Measurements from ENCODE around the gene ZNF556. TPM values are rescaled to one million over a fixed set of nuclear protein-coding genes. Genes with fewer than 3 reads are reported as not detected.
"Not testable (repeated sequence)": the region's sequence is repeated elsewhere in the genome, so short reads cannot be mapped to it uniquely, and the experiment has no call there.

Gene ZNF556
- total RNA-seq, 4 donors from 2014 or later = not detected

DNA sequence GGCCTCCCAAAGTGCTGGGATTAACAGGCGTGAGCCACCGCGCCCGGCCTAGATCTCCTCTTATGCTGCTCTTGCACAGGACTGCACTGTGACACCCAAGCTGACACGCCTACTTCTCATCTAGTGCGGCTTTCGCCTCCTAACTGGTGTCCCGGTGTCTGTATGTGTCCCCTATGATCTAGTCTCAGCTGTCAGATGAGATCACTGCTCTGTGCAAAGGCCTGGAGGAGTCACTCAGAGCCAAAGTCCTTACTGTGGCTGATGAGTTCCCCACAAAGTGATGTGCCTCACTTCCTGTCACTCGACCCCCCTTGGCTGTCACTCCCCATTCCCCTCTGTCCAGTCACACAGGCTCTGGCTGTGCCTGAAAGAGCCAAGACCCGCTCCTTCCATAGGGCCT, 2.5 kb downstream of the ZNF556 start:
- H3K4me3 ChIP-seq = no peak overlapping the region
- DNase-seq = no peak
- TF ChIP-seq, protein P1, sequence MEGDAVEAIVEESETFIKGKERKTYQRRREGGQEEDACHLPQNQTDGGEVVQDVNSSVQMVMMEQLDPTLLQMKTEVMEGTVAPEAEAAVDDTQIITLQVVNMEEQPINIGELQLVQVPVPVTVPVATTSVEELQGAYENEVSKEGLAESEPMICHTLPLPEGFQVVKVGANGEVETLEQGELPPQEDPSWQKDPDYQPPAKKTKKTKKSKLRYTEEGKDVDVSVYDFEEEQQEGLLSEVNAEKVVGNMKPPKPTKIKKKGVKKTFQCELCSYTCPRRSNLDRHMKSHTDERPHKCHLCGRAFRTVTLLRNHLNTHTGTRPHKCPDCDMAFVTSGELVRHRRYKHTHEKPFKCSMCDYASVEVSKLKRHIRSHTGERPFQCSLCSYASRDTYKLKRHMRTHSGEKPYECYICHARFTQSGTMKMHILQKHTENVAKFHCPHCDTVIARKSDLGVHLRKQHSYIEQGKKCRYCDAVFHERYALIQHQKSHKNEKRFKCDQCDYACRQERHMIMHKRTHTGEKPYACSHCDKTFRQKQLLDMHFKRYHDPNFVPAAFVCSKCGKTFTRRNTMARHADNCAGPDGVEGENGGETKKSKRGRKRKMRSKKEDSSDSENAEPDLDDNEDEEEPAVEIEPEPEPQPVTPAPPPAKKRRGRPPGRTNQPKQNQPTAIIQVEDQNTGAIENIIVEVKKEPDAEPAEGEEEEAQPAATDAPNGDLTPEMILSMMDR (IDR thresholded peaks at IDR 0.05) = no peak
- no peak for TF ChIP-seq POLR2A (IDR thresholded peaks at IDR 0.05)
- H3K27me3 ChIP-seq = no peaks in the 10 kb centered on the region
- no peaks in the 10 kb centered on the region for H3K36me3 ChIP-seq
- H3K9me3 ChIP-seq = no peaks in the 10 kb centered on the region
- H3K27ac ChIP-seq = no peak overlapping the region
- H3K4me1 ChIP-seq = no peaks in the 10 kb centered on the region

DNA sequence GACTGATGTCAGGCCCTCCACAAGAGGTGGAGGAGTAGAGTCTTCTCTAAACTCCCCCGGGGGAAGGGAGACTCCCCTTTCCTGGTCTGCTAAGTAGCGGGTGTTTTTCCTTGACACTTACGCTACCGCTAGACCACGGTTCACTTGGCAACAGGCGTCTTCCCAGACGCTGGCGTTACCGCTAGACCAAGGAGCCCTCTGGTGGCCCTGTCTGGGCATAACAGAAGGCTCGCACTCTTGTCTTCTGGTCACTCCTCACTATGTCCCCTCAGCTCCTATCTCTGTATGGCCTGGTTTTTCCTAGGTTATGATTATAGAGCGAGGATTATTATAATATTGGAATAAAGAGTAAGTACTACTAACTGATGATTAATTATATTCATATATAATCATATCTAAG, 5.0 kb downstream of the ZNF556 start:
- not testable (repeated sequence) for H3K36me3 ChIP-seq, H3K4me1 ChIP-seq, H3K27ac ChIP-seq, H3K4me3 ChIP-seq, H3K27me3 ChIP-seq, DNase-seq
- TF ChIP-seq, protein P1 (IDR thresholded peaks at IDR 0.05) = peak in 5 of 6 experiments; percentile 13 to 45 (median 31)
- H3K9me3 ChIP-seq = peaks cover 0 to 11% (median 2%) of the 10 kb centered on the region in 4 donors

DNA sequence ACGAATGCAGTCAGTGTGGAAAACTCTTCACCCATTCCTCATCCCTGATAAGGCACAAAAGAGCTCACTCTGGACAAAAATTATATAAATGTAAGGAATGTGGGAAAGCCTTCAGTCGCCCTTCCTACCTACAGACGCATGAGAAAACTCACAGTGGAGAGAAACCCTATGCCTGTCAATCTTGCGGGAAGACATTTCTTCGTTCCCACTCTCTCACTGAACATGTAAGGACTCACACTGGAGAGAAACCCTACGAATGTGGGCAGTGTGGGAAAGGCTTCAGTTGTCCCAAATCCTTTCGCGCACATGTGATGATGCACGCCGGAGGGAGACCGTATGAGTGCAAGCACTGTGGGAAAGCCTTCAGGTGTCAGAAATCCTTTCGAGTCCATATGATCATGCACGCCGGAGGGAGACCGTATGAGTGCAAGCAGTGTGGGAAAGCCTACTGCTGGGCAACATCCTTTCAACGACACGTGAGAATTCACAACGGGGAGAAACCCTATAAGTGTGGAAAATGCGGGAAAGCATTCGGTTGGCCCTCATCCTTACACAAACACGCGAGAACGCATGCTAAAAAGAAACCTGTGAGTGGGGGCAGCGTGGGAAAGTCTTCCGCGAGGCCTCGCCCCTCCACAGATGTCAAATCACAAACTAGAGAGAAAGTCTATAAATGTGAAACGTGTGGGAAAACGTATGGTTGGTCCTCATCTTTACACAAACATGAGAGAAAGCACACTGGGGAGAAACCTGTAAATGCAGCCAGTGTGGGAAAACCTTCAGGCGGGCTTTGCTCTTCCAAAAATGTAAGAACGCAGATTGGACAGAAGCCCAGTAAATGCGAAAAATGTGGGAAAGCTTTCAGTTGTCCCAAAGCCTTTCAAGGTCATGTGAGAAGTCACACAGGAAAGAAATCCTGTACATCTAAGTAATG, 10.5 kb downstream of the ZNF556 start:
- DNase-seq = no peak
- TF ChIP-seq, protein P1 (IDR thresholded peaks at IDR 0.05) = no peak
- TF ChIP-seq POLR2A (IDR thresholded peaks at IDR 0.05) = no peak
- no peaks in the 10 kb centered on the region for H3K4me1 ChIP-seq

DNA sequence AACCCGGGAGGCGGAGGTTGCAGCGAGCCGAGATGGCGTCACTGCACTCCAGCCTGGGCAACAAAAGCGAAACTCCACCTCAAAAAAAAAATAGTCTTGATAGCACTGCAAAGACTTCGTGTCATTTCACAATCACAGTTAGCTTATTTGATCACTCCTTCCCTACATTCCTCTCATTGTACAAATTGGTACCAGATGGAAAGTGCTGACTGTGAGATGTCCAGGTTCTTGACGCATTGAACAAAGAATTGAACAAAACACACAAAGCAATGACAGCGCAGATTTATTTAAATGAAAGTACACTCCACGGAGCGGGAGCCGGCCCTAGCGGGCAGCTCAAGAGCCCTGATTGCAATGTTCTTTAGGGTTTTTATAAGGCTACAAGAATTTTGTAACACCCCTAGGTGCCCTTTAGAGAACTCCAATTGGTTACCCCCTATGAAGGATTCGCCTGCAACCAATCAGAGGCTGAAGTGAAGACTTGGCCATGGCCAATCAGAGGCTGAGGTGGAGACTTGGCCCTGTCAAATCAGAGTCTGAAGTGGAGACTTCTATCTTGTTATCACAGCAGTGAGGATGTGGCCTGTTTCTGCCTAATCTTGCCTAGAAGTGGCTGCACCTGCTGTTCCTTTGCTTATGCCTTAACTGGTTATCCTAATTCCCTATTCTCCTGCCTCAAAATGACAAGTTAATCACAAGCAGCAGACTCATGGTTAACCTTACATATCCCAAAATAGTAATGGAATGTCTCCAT, 16.7 kb downstream of the ZNF556 start:
- H3K9me3 ChIP-seq = peaks cover 0 to 6% (median 1%) of the 10 kb centered on the region in 4 donors
- no peaks in the 10 kb centered on the region for H3K27me3 ChIP-seq
- DNase-seq = no peak
- H3K36me3 ChIP-seq = no peaks in the 10 kb centered on the region
- no peak overlapping the region for H3K27ac ChIP-seq
- no peak overlapping the region for H3K4me3 ChIP-seq
- TF ChIP-seq, protein P1 (IDR thresholded peaks at IDR 0.05) = no peak
- no peak for TF ChIP-seq POLR2A (IDR thresholded peaks at IDR 0.05)
- H3K4me1 ChIP-seq = no peaks in the 10 kb centered on the region

More for the DNA sequence above, 10.5 kb downstream of the ZNF556 start:
- Histone ChIP-seq H3K36me3 (no peaks in the 10 kb centered on the region), H3K9me3 (peaks cover 0 to 29% (median 15%) of the 10 kb centered on the region in 4 donors), H3K27ac (no peak overlapping the region), H3K4me3 (no peak overlapping the region), H3K27me3 (no peaks in the 10 kb centered on the region)

DNA sequence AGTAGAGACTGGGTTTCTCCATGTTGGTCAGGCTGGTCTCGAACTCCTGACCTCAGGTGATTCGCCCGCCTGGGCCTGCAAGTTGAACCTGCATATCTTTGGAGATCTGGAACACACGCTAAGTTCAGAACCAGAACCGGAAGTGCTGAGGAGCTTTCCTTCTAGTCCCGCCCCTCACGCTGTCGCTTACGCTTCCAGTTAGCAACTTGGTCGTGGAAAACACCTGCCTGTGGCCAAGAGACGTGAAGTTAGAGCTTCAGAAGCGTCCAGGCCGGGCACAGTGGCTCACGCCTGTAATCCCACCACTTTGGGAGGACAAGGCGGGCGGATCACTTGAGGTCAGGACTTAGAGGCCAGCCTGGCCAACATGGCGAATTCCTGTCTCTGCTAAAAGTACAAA, 18.6 kb downstream of the ZNF556 start:
- no peaks in the 10 kb centered on the region for H3K36me3 ChIP-seq
- H3K27me3 ChIP-seq = no peaks in the 10 kb centered on the region
- no peak for DNase-seq
- no peaks in the 10 kb centered on the region for H3K9me3 ChIP-seq
- H3K27ac ChIP-seq = no peak overlapping the region
- TF ChIP-seq, protein P1 (IDR thresholded peaks at IDR 0.05) = no peak
- TF ChIP-seq POLR2A (IDR thresholded peaks at IDR 0.05) = no peak
- no peak overlapping the region for H3K4me3 ChIP-seq
- H3K4me1 ChIP-seq = no peaks in the 10 kb centered on the region

Data from Peyer's patch (tissue), 4 donors.